CD14-positive monocyte (primary cell): Measurements from ENCODE around the gene INPP5E. TPM values are rescaled to one million over a fixed set of nuclear protein-coding genes. Genes with fewer than 3 reads are reported as not detected.

Experiments
- DNase-seq, 3 donors: peaks; one replicate each; pipeline ENCODE4 v3.0.0-alpha.2; 2011 to 2022
- H2AFZ ChIP-seq: 2 replicates; pipeline ENCODE4 v1.6.0; 2012; ENCODE audit warnings: mild to moderate bottlenecking, low read depth, low read length, inconsistent platforms; ENCODE audit not compliant: insufficient read depth, poor library complexity, severe bottlenecking
- H3K27ac ChIP-seq, 2 donors: 1 replicate in 1 of 2; 2 replicates in 1 of 2; pipeline ENCODE4 v1.5.1; 2012 to 2013; ENCODE audit warnings: low read length in 2 of 2, control low read depth in 1 of 2, inconsistent platforms in 1 of 2, low read depth in 1 of 2, mild to moderate bottlenecking in 1 of 2
- H3K27me3 ChIP-seq, 2 donors: one replicate each; pipeline versions ENCODE4 v1.6.0 to v1.6.1; 2011 to 2013; ENCODE audit warnings: low read length in 2 of 2; ENCODE audit not compliant: control insufficient read depth in 2 of 2, insufficient read depth in 2 of 2
- H3K36me3 ChIP-seq, 2 donors: replicated peaks in 1 of 2; 1 replicate in 1 of 2; 2 replicates in 1 of 2; pipeline versions ENCODE4 v1.5.1 to v1.6.1; 2012 to 2013; ENCODE audit warnings: low read length in 2 of 2, control low read depth in 1 of 2, inconsistent platforms in 1 of 2, mild to moderate bottlenecking in 1 of 2; ENCODE audit not compliant: insufficient read depth in 2 of 2, control insufficient read depth in 1 of 2
- H3K4me1 ChIP-seq, 2 donors: 1 replicate in 1 of 2; 2 replicates in 1 of 2; pipeline versions ENCODE4 v1.5.1 to v1.6.1; 2012 to 2013; ENCODE audit warnings: low read length in 2 of 2, control low read depth in 1 of 2, inconsistent platforms in 1 of 2, mild to moderate bottlenecking in 1 of 2, moderate library complexity in 1 of 2; ENCODE audit not compliant: insufficient read depth in 2 of 2, control insufficient read depth in 1 of 2
- H3K4me2 ChIP-seq: replicated peaks from 2 replicates; pipeline ENCODE3; 2012; ENCODE audit warnings: low read length, moderate library complexity, mild to moderate bottlenecking; ENCODE audit not compliant: poor library complexity, severe bottlenecking; ENCODE audit errors: extremely low read depth
- H3K4me3 ChIP-seq, 3 experiments: fragments of 200-600 bp in 1 of 3; sonication (generic) in 1 of 3; replicated peaks in 1 of 3; 1 replicate in 2 of 3; 2 replicates in 1 of 3; pipeline ENCODE4 v1.5.1; 2011 to 2013; ENCODE audit warnings: low read length in 3 of 3, mild to moderate bottlenecking in 3 of 3, control low read depth in 2 of 3, low read depth in 2 of 3, inconsistent platforms in 1 of 3, moderate library complexity in 1 of 3
- H3K79me2 ChIP-seq: 2 replicates; pipeline ENCODE4 v1.6.0; 2012; ENCODE audit warnings: mild to moderate bottlenecking, control low read depth, inconsistent platforms, low read length, moderate library complexity; ENCODE audit not compliant: insufficient read depth
- H3K9ac ChIP-seq: 2 replicates; pipeline ENCODE4 v1.6.0; 2017; ENCODE audit warnings: low read length, mild to moderate bottlenecking; ENCODE audit not compliant: insufficient read depth, poor library complexity, severe bottlenecking
- H3K9me3 ChIP-seq, 2 donors: replicated peaks in 1 of 2; 1 replicate in 1 of 2; 2 replicates in 1 of 2; pipeline versions ENCODE4 v1.5.1 to v1.6.1; 2012 to 2013; ENCODE audit warnings: low read length in 2 of 2, control low read depth in 1 of 2; ENCODE audit not compliant: control insufficient read depth in 1 of 2, insufficient read depth in 1 of 2
- H4K20me1 ChIP-seq: 2 replicates; pipeline ENCODE4 v1.6.0; 2012; ENCODE audit warnings: mild to moderate bottlenecking, low read length, control low read depth, moderate library complexity; ENCODE audit not compliant: insufficient read depth
- H3K27ac Mint-ChIP-seq, 7 donors: one replicate each; pipeline ENCODE4 v1.8.0; 2020; ENCODE audit warnings: mild to moderate bottlenecking in 7 of 7, mixed read lengths in 7 of 7, moderate library complexity in 6 of 7, inconsistent platforms in 2 of 7
- H3K27me3 Mint-ChIP-seq, 3 donors: one replicate each; pipeline ENCODE4 v1.8.0; 2021 to 2022; ENCODE audit warnings: low read depth in 3 of 3, mild to moderate bottlenecking in 3 of 3, mixed read lengths in 3 of 3, moderate library complexity in 3 of 3, inconsistent platforms in 1 of 3
- H3K36me3 Mint-ChIP-seq, 2 donors: one replicate each; pipeline ENCODE4 v1.8.0; 2020; ENCODE audit warnings: mixed read lengths in 2 of 2, inconsistent platforms in 1 of 2, mild to moderate bottlenecking in 1 of 2
- H3K4me1 Mint-ChIP-seq: one replicate; pipeline ENCODE4 v1.8.0; 2020; ENCODE audit warnings: mild to moderate bottlenecking, mixed read lengths
- H3K4me3 Mint-ChIP-seq, 2 donors: one replicate each; pipeline ENCODE4 v1.8.0; 2020; ENCODE audit warnings: mild to moderate bottlenecking in 2 of 2, mixed read lengths in 2 of 2, moderate library complexity in 1 of 2
- H3K9me3 Mint-ChIP-seq, 7 donors: one replicate each; pipeline ENCODE4 v1.8.0; 2020 to 2022; ENCODE audit warnings: mixed read lengths in 7 of 7, mild to moderate bottlenecking in 6 of 7, moderate library complexity in 6 of 7, inconsistent platforms in 2 of 7
- CTCF ChIP-seq: fragments of 200-600 bp; IDR thresholded peaks from one replicate; pipeline ENCODE4 v1.8.0; 2022; ENCODE audit warnings: antibody characterized with exemption, mild to moderate bottlenecking
- WGBS: methylation state at CpG from one replicate; pipeline ENCODE4 v1.1.5; 2013; ENCODE audit warnings: missing lambda C conversion rate; ENCODE audit not compliant: insufficient coverage; 5-methylcytosine and 5-hydroxymethylcytosine counted together
- intact Hi-C, 2 donors: fragments of 100-400 bp; cut with micrococcal nuclease; formaldehyde crosslinking; loops; one replicate each; pipeline versions ENCODE4 v1.15.0 to v1.15.1; 2023
- polyA plus RNA-seq, 3 donors: library from polyadenylated mRNA; depleted of rRNA in 1 of 3; unstranded in 2 of 3; stranded (reverse) in 1 of 3; fragments of 300-500 nt in 2 of 3; fragments of >200 nt in 1 of 3; fragmentation: Illumina TruSeq in 2 of 3; gene quantifications; 1 replicate in 2 of 3; 2 replicates in 1 of 3; pipeline ENCODE4 v1.2.3, GENCODE V29; 2012 to 2021

INPP5E gene
- polyA plus RNA-seq, 3 donors: 1.0 to 8.0 (median 1.0) TPM

GRCh38 chr9:136434580-136435169, 5.0 kb downstream of the INPP5E start:
- Mint-ChIP-seq H3K27ac (peak overlapping the region in 1 of 7 donors; percentile 50), H3K27me3 (peaks cover 5 to 11% (median 6%) of the 10 kb centered on the region in 3 donors), H3K4me1 (peaks cover 23% of the 10 kb centered on the region), H3K4me3 (no peak overlapping the region), H3K9me3 (peaks cover 0 to 2% (median 0%) of the 10 kb centered on the region in 7 donors), H3K36me3 (peaks cover 11 to 42% of the 10 kb centered on the region in 2 donors)
- no peak overlapping the region for H3K9ac ChIP-seq
- H3K79me2 ChIP-seq: peaks cover 18% of the 10 kb centered on the region
- no peaks in the 10 kb centered on the region for H3K9me3 ChIP-seq
- intact Hi-C loops: no loop called here
- H4K20me1 ChIP-seq: peaks cover 19% of the 10 kb centered on the region
- no peak overlapping the region for H3K4me2 ChIP-seq
- no peak overlapping the region for H3K27ac ChIP-seq
- peaks cover 14 to 20% of the 10 kb centered on the region in 2 donors for H3K36me3 ChIP-seq
- no peak overlapping the region for H2AFZ ChIP-seq
- peaks cover 19 to 23% of the 10 kb centered on the region in 2 donors for H3K4me1 ChIP-seq
- no peak overlapping the region for H3K4me3 ChIP-seq
- DNase-seq: no peak
- 95% methylated on average over 11 of the region's 17 CpGs for WGBS
- H3K27me3 ChIP-seq: peaks cover 0 to 4% of the 10 kb centered on the region in 2 donors
- TF ChIP-seq CTCF: no peak

GRCh38 chr9:136433849-136434579, 5.6 kb downstream of the INPP5E start:
- Mint-ChIP-seq H3K27me3 (peaks cover 5 to 11% (median 6%) of the 10 kb centered on the region in 3 donors), H3K4me1 (peaks cover 23% of the 10 kb centered on the region), H3K9me3 (peaks cover 0 to 2% (median 0%) of the 10 kb centered on the region in 7 donors), H3K36me3 (peaks cover 11 to 48% of the 10 kb centered on the region in 2 donors), H3K4me3 (no peak overlapping the region), H3K27ac (no peak overlapping the region)
- peaks cover 19 to 26% of the 10 kb centered on the region in 2 donors for H3K36me3 ChIP-seq
- peaks cover 0 to 4% of the 10 kb centered on the region in 2 donors for H3K27me3 ChIP-seq
- no peaks in the 10 kb centered on the region for H3K9me3 ChIP-seq
- no peak overlapping the region for H3K4me3 ChIP-seq
- H3K79me2 ChIP-seq: peaks cover 17% of the 10 kb centered on the region
- 97% methylated on average over 27 of the region's 37 CpGs for WGBS
- no peak for DNase-seq
- no peak overlapping the region for H2AFZ ChIP-seq
- H3K4me1 ChIP-seq: peaks cover 18 to 19% of the 10 kb centered on the region in 2 donors
- TF ChIP-seq CTCF: no peak
- intact Hi-C loops: no loop called here
- H3K4me2 ChIP-seq: no peak overlapping the region
- H3K9ac ChIP-seq: no peak overlapping the region
- H3K27ac ChIP-seq: no peak overlapping the region
- peaks cover 18% of the 10 kb centered on the region for H4K20me1 ChIP-seq
